ENCODE results near the gene CSPG4.
"Not testable (repeated sequence)": the region's sequence is repeated elsewhere in the genome, so short reads cannot be mapped to it uniquely, and the experiment has no call there.

Gene CSPG4

GRCh38 chr15:75693501-75694240, 19.0 kb downstream of the CSPG4 start:
- no peaks in the 10 kb centered on the region for H3K27me3 ChIP-seq (ENCODE audit: insufficient read depth, low read length, poor library complexity)
- TF ChIP-seq CTCF (IDR thresholded peaks at IDR 0.05; ENCODE audit: borderline replicate concordance, extremely low read depth, low read length, poor library complexity, severe bottlenecking) (no peak), EZH2 (IDR thresholded peaks at IDR 0.05; ENCODE audit: borderline replicate concordance, low read depth, low read length, severe bottlenecking) (no peak)
- no peak overlapping the region for H2AFZ ChIP-seq (ENCODE audit: low read depth, low read length)
- no peaks in the 10 kb centered on the region for H3K9me3 ChIP-seq (ENCODE audit: insufficient read depth, low read length, severe bottlenecking)
- no peaks in the 10 kb centered on the region for H3K36me3 ChIP-seq (ENCODE audit: insufficient read depth, low read length)
- no peak overlapping the region for H3K9ac ChIP-seq (ENCODE audit: low read depth, low read length)
- H3K27ac ChIP-seq (ENCODE audit: low read length) = no peak overlapping the region
- no peaks in the 10 kb centered on the region for H4K20me1 ChIP-seq (ENCODE audit: insufficient read depth, low read length)
- ATAC-seq (ENCODE audit: insufficient read depth, low read depth) (no peak), DNase-seq (no peak)
- H3K4me2 ChIP-seq (ENCODE audit: insufficient read depth, low read length) = no peak overlapping the region
- no peaks in the 10 kb centered on the region for H3K79me2 ChIP-seq (ENCODE audit: insufficient read depth, low read length)
- H3K4me3 ChIP-seq (ENCODE audit: low read depth in 1 of 2, low read length in 2 of 2) = no peak overlapping the region
- no peaks in the 10 kb centered on the region for H3K4me1 ChIP-seq (ENCODE audit: insufficient read depth, low read length)

GRCh38 chr15:75693028-75693427, 19.6 kb downstream of the CSPG4 start:
- H4K20me1 ChIP-seq (ENCODE audit: insufficient read depth, low read length); H3K79me2 ChIP-seq (ENCODE audit: insufficient read depth, low read length); H3K36me3 ChIP-seq (ENCODE audit: insufficient read depth, low read length); DNase-seq; H3K27ac ChIP-seq (ENCODE audit: low read length); H3K4me2 ChIP-seq (ENCODE audit: insufficient read depth, low read length); H3K4me3 ChIP-seq (ENCODE audit: low read depth in 1 of 2, low read length in 2 of 2); H2AFZ ChIP-seq (ENCODE audit: low read depth, low read length); H3K9ac ChIP-seq (ENCODE audit: low read depth, low read length); H3K27me3 ChIP-seq (ENCODE audit: insufficient read depth, low read length, poor library complexity); ATAC-seq (ENCODE audit: insufficient read depth, low read depth); H3K4me1 ChIP-seq (ENCODE audit: insufficient read depth, low read length); H3K9me3 ChIP-seq (ENCODE audit: insufficient read depth, low read length, severe bottlenecking): not testable (repeated sequence)

- H2AFZ ChIP-seq (ENCODE audit: low read depth, low read length); H3K4me3 ChIP-seq (ENCODE audit: low read depth in 1 of 2, low read length in 2 of 2); ATAC-seq (ENCODE audit: insufficient read depth, low read depth); H3K27me3 ChIP-seq (ENCODE audit: insufficient read depth, low read length, poor library complexity); H4K20me1 ChIP-seq (ENCODE audit: insufficient read depth, low read length); H3K4me2 ChIP-seq (ENCODE audit: insufficient read depth, low read length); H3K4me1 ChIP-seq (ENCODE audit: insufficient read depth, low read length); H3K9ac ChIP-seq (ENCODE audit: low read depth, low read length); H3K36me3 ChIP-seq (ENCODE audit: insufficient read depth, low read length); H3K79me2 ChIP-seq (ENCODE audit: insufficient read depth, low read length); DNase-seq; H3K27ac ChIP-seq (ENCODE audit: low read length); H3K9me3 ChIP-seq (ENCODE audit: insufficient read depth, low read length, severe bottlenecking): not testable (repeated sequence)
These were observed 20.3 kb downstream of the CSPG4 start for GRCh38 chr15:75692311-75692710.

GRCh38 chr15:75689429-75689828, 23.2 kb downstream of the CSPG4 start:
- not testable (repeated sequence) for H3K27ac ChIP-seq (ENCODE audit: low read length); H3K36me3 ChIP-seq (ENCODE audit: insufficient read depth, low read length); H3K9me3 ChIP-seq (ENCODE audit: insufficient read depth, low read length, severe bottlenecking); ATAC-seq (ENCODE audit: insufficient read depth, low read depth); H3K4me3 ChIP-seq (ENCODE audit: low read depth in 1 of 2, low read length in 2 of 2); H3K9ac ChIP-seq (ENCODE audit: low read depth, low read length); H3K4me1 ChIP-seq (ENCODE audit: insufficient read depth, low read length); H2AFZ ChIP-seq (ENCODE audit: low read depth, low read length); H3K4me2 ChIP-seq (ENCODE audit: insufficient read depth, low read length); H3K27me3 ChIP-seq (ENCODE audit: insufficient read depth, low read length, poor library complexity); DNase-seq; H4K20me1 ChIP-seq (ENCODE audit: insufficient read depth, low read length); H3K79me2 ChIP-seq (ENCODE audit: insufficient read depth, low read length)

GRCh38 chr15:75688831-75689230, 23.8 kb downstream of the CSPG4 start:
- H3K4me3 ChIP-seq (ENCODE audit: low read depth in 1 of 2, low read length in 2 of 2) = no peak overlapping the region
- ATAC-seq (ENCODE audit: insufficient read depth, low read depth) (no peak), DNase-seq (no peak)
- no peak overlapping the region for H3K9ac ChIP-seq (ENCODE audit: low read depth, low read length)
- H3K79me2 ChIP-seq (ENCODE audit: insufficient read depth, low read length) = no peaks in the 10 kb centered on the region
- no peaks in the 10 kb centered on the region for H3K4me1 ChIP-seq (ENCODE audit: insufficient read depth, low read length)
- H3K9me3 ChIP-seq (ENCODE audit: insufficient read depth, low read length, severe bottlenecking) = no peaks in the 10 kb centered on the region
- TF ChIP-seq EZH2 (IDR thresholded peaks at IDR 0.05; ENCODE audit: borderline replicate concordance, low read depth, low read length, severe bottlenecking) = no peak
- no peak for TF ChIP-seq CTCF (IDR thresholded peaks at IDR 0.05; ENCODE audit: borderline replicate concordance, extremely low read depth, low read length, poor library complexity, severe bottlenecking)
- no peak overlapping the region for H3K27ac ChIP-seq (ENCODE audit: low read length)
- H3K4me2 ChIP-seq (ENCODE audit: insufficient read depth, low read length) = no peak overlapping the region
- H3K36me3 ChIP-seq (ENCODE audit: insufficient read depth, low read length) = no peaks in the 10 kb centered on the region
- no peak overlapping the region for H2AFZ ChIP-seq (ENCODE audit: low read depth, low read length)
- H3K27me3 ChIP-seq (ENCODE audit: insufficient read depth, low read length, poor library complexity) = no peaks in the 10 kb centered on the region
- no peaks in the 10 kb centered on the region for H4K20me1 ChIP-seq (ENCODE audit: insufficient read depth, low read length)

Data from DND-41 (cell line).